Liver (tissue), 9 donors: ENCODE data around the gene MARCHF10. TPM values are rescaled to one million over a fixed set of nuclear protein-coding genes. Genes with fewer than 3 reads are reported as not detected.

ENCODE experiments used
- DNase-seq: peaks from one replicate; pipeline ENCODE4 v3.0.0-alpha.2; 2017; ENCODE audit warnings: low spot score
- H3K27ac ChIP-seq, 2 donors: one replicate each; pipeline ENCODE4 v1.7.0; 2013; ENCODE audit warnings: inconsistent platforms in 2 of 2, low read length in 2 of 2, control low read depth in 1 of 2, low read depth in 1 of 2, mild to moderate bottlenecking in 1 of 2
- H3K27me3 ChIP-seq, 4 donors: one replicate each; pipeline versions ENCODE4 v1.6.1 to v1.7.0; 2013; ENCODE audit warnings: low read length in 3 of 4, inconsistent platforms in 1 of 4, mild to moderate bottlenecking in 1 of 4, moderate library complexity in 1 of 4; ENCODE audit not compliant: control insufficient read depth in 4 of 4, insufficient read depth in 4 of 4
- H3K36me3 ChIP-seq, 4 donors: one replicate each; pipeline versions ENCODE4 v1.6.1 to v1.7.0; 2013; ENCODE audit warnings: low read length in 3 of 4, mild to moderate bottlenecking in 3 of 4, low read depth in 1 of 4, moderate library complexity in 1 of 4; ENCODE audit not compliant: control insufficient read depth in 4 of 4, insufficient read depth in 3 of 4
- H3K4me1 ChIP-seq, 4 donors: one replicate each; pipeline versions ENCODE4 v1.6.1 to v1.7.0; 2013; ENCODE audit warnings: low read length in 3 of 4, mild to moderate bottlenecking in 3 of 4, moderate library complexity in 1 of 4; ENCODE audit not compliant: control insufficient read depth in 4 of 4, insufficient read depth in 4 of 4
- H3K4me3 ChIP-seq, 3 donors: one replicate each; pipeline versions ENCODE4 v1.6.1 to v1.7.0; 2013; ENCODE audit warnings: low read length in 3 of 3, control low read depth in 1 of 3, low read depth in 1 of 3, mild to moderate bottlenecking in 1 of 3
- H3K9ac ChIP-seq, 2 donors: one replicate each; pipeline ENCODE4 v1.7.0; 2013; ENCODE audit warnings: low read length in 2 of 2, mild to moderate bottlenecking in 2 of 2, moderate library complexity in 2 of 2, control low read depth in 1 of 2, low read depth in 1 of 2
- H3K9me3 ChIP-seq, 4 donors: one replicate each; pipeline versions ENCODE4 v1.6.1 to v1.7.0; 2013; ENCODE audit warnings: low read length in 3 of 4; ENCODE audit not compliant: control insufficient read depth in 4 of 4
- ATF3 ChIP-seq: IDR thresholded peaks from 2 replicates; pipeline ENCODE4 v1.6.1; 2016; ENCODE audit warnings: antibody characterized with exemption
- CTCF ChIP-seq: fragments of 150-350 bp; IDR thresholded peaks from 2 replicates; pipeline ENCODE4 v1.5.1; 2017; ENCODE audit warnings: improper control_type of control experiment, low read depth, low read length; ENCODE audit not compliant: missing input control
- EGR1 ChIP-seq, 2 donors: IDR thresholded peaks; 2 replicates each; pipeline ENCODE4 v1.6.1; 2016 to 2018; ENCODE audit warnings: antibody characterized with exemption in 2 of 2, low read depth in 2 of 2
- FOXA1 ChIP-seq: IDR thresholded peaks from 2 replicates; pipeline ENCODE4 v1.6.1; 2016; ENCODE audit warnings: antibody characterized with exemption
- FOXA2 ChIP-seq: IDR thresholded peaks from 2 replicates; pipeline ENCODE4 v1.6.1; 2016; ENCODE audit warnings: antibody characterized with exemption
- GABPA ChIP-seq, 2 donors: IDR thresholded peaks in 1 of 2; conservative IDR thresholded peaks in 1 of 2; 2 replicates each; pipeline ENCODE4 v1.6.1; 2016; ENCODE audit warnings: antibody characterized with exemption in 2 of 2, mild to moderate bottlenecking in 1 of 2, moderate library complexity in 1 of 2
- HNF4A ChIP-seq, 2 donors: conservative IDR thresholded peaks; 2 replicates each; pipeline ENCODE4 v1.6.1; 2016; ENCODE audit warnings: antibody characterized with exemption in 2 of 2, mild to moderate bottlenecking in 2 of 2
- HNF4G ChIP-seq: IDR thresholded peaks from 2 replicates; pipeline ENCODE4 v1.6.1; 2016; ENCODE audit warnings: antibody characterized with exemption
- JUND ChIP-seq, 2 donors: IDR thresholded peaks; 2 replicates each; pipeline ENCODE4 v1.6.1; 2016; ENCODE audit warnings: antibody characterized with exemption in 2 of 2
- MAX ChIP-seq: IDR thresholded peaks from 2 replicates; pipeline ENCODE4 v1.6.1; 2016; ENCODE audit warnings: antibody characterized with exemption
- NR2F2 ChIP-seq: IDR thresholded peaks from 2 replicates; pipeline ENCODE4 v1.6.1; 2016; ENCODE audit warnings: antibody characterized with exemption
- RAD21 ChIP-seq, 2 donors: IDR thresholded peaks; 2 replicates each; pipeline ENCODE4 v1.6.1; 2016; ENCODE audit warnings: antibody characterized with exemption in 2 of 2, mild to moderate bottlenecking in 2 of 2
- RXRA ChIP-seq, 2 donors: IDR thresholded peaks; 2 replicates each; pipeline ENCODE4 v1.6.1; 2017 to 2018; ENCODE audit warnings: antibody characterized with exemption in 2 of 2, mild to moderate bottlenecking in 1 of 2
- SP1 ChIP-seq: IDR thresholded peaks from 2 replicates; pipeline ENCODE4 v1.6.1; 2018; ENCODE audit warnings: antibody characterized with exemption, mild to moderate bottlenecking
- TAF1 ChIP-seq: conservative IDR thresholded peaks from 2 replicates; pipeline ENCODE4 v1.6.1; 2016; ENCODE audit warnings: antibody characterized with exemption, mild to moderate bottlenecking
- YY1 ChIP-seq: IDR thresholded peaks from 2 replicates; pipeline ENCODE4 v1.6.1; 2016; ENCODE audit warnings: antibody characterized with exemption, mild to moderate bottlenecking
- ZBTB33 ChIP-seq: IDR thresholded peaks from 2 replicates; pipeline ENCODE4 v1.6.1; 2016; ENCODE audit warnings: antibody characterized with exemption
- WGBS: extraction: QIAGEN DNeasy Blood & Tissue Kit; methylation state at CpG from one replicate; pipeline ENCODE4 v1.1.7; 2013; 5-methylcytosine and 5-hydroxymethylcytosine counted together
- polyA plus RNA-seq, 2 donors: library from polyadenylated mRNA; stranded (reverse) in 1 of 2; unstranded in 1 of 2; fragments of 200-250 nt in 1 of 2; fragments of >200 nt in 1 of 2; fragmentation: Nextera tagmentation in 1 of 2; extraction: Ambion mirVana in 1 of 2; gene quantifications; one replicate each; pipeline versions ENCODE4 v1.2.1 to v1.2.3, GENCODE V29; 2013 to 2015
- total RNA-seq, 2 donors: library from RNA; depleted of rRNA; stranded (reverse); fragments of >200 nt; gene quantifications; one replicate each; pipeline ENCODE4 v1.2.3, GENCODE V29; 2014
- TF ChIP-seq, protein P1 (sequence below): IDR thresholded peaks from 2 replicates; pipeline ENCODE4 v1.6.1; 2016; ENCODE audit warnings: antibody characterized with exemption, mild to moderate bottlenecking
- donor health status: healthy.
- donor health status: healthy.
- donor health status: healthy.
- donor health status: healthy.
- donor health status: healthy.

Gene MARCHF10
- total and polyA plus RNA-seq, 4 donors: not detected

DNA sequence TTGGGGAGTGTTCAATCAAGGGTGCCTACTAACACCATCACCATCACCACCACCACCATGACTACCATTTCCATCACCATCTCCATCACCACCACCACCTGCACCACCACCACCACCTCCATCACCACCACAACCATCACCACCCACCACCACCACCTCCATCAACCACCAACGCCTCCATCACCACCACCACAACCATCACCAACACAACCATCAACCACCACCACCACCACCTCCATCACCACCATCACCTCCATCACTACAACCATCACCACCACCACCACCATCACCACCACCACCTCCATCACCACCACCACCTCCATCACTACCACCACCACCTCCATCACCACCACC is 15.7 kb downstream of the MARCHF10 start:
- H3K36me3 ChIP-seq: no peaks in the 10 kb centered on the region
- no peak overlapping the region for H3K4me3 ChIP-seq
- H3K4me1 ChIP-seq: no peaks in the 10 kb centered on the region
- no peaks in the 10 kb centered on the region for H3K27me3 ChIP-seq
- DNase-seq: no peak
- H3K9ac ChIP-seq: no peak overlapping the region
- H3K27ac ChIP-seq: no peak overlapping the region
- WGBS: 90% methylated on average over 1 of the region's 1 CpG
- no peaks in the 10 kb centered on the region for H3K9me3 ChIP-seq
- TF ChIP-seq YY1 (no peak), SP1 (no peak), RXRA (IDR thresholded peaks at IDR 0.05) (no peak), FOXA2 (no peak), GABPA (IDR thresholded peaks at IDR 0.05 in 1 of 2, conservative IDR thresholded peaks at IDR 0.05 in 1 of 2) (no peak), MAX (no peak), HNF4G (no peak), ZBTB33 (no peak), RAD21 (IDR thresholded peaks at IDR 0.05) (no peak), ATF3 (no peak), EGR1 (IDR thresholded peaks at IDR 0.05; ENCODE audit: low read depth in 2 of 2) (no peak), HNF4A (conservative IDR thresholded peaks at IDR 0.05) (no peak), FOXA1 (no peak), NR2F2 (no peak), TAF1 (no peak), JUND (IDR thresholded peaks at IDR 0.05) (no peak), CTCF (no peak)
- TF ChIP-seq, protein P1, sequence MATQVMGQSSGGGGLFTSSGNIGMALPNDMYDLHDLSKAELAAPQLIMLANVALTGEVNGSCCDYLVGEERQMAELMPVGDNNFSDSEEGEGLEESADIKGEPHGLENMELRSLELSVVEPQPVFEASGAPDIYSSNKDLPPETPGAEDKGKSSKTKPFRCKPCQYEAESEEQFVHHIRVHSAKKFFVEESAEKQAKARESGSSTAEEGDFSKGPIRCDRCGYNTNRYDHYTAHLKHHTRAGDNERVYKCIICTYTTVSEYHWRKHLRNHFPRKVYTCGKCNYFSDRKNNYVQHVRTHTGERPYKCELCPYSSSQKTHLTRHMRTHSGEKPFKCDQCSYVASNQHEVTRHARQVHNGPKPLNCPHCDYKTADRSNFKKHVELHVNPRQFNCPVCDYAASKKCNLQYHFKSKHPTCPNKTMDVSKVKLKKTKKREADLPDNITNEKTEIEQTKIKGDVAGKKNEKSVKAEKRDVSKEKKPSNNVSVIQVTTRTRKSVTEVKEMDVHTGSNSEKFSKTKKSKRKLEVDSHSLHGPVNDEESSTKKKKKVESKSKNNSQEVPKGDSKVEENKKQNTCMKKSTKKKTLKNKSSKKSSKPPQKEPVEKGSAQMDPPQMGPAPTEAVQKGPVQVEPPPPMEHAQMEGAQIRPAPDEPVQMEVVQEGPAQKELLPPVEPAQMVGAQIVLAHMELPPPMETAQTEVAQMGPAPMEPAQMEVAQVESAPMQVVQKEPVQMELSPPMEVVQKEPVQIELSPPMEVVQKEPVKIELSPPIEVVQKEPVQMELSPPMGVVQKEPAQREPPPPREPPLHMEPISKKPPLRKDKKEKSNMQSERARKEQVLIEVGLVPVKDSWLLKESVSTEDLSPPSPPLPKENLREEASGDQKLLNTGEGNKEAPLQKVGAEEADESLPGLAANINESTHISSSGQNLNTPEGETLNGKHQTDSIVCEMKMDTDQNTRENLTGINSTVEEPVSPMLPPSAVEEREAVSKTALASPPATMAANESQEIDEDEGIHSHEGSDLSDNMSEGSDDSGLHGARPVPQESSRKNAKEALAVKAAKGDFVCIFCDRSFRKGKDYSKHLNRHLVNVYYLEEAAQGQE: no peak
